DOHH2 (cell line): ENCODE data around the gene GUCA2B.

Source experiments
- H3F3A ChIP-seq: fragments of 200-600 bp; sonication (generic), shearing (Covaris generic); 2 replicates; pipeline ENCODE4 v1.6.0; 2016; ENCODE audit warnings: antibody characterized with exemption, mild to moderate bottlenecking; ENCODE audit not compliant: control insufficient read depth, insufficient read depth
- H3K27ac ChIP-seq: fragments of 200-600 bp; sonication (generic); 2 replicates; pipeline ENCODE4 v1.5.1; 2014; ENCODE audit warnings: low read depth, mild to moderate bottlenecking, low read length, moderate library complexity
- H3K27me3 ChIP-seq: fragments of 200-600 bp; sonication (generic); 2 replicates; pipeline ENCODE4 v1.6.1; 2014; ENCODE audit warnings: mild to moderate bottlenecking, low read length, mixed read lengths; ENCODE audit not compliant: control insufficient read depth
- H3K36me3 ChIP-seq: fragments of 200-600 bp; sonication (generic); 2 replicates; pipeline ENCODE4 v1.6.1; 2014; ENCODE audit warnings: mild to moderate bottlenecking, low read length, moderate library complexity, mixed read lengths; ENCODE audit not compliant: control insufficient read depth
- H3K4me1 ChIP-seq: fragments of 200-600 bp; sonication (generic); 2 replicates; pipeline ENCODE4 v1.6.1; 2014; ENCODE audit warnings: mild to moderate bottlenecking, low read length, mixed read lengths; ENCODE audit not compliant: control insufficient read depth
- H3K4me2 ChIP-seq: fragments of 200-600 bp; sonication (generic); 2 replicates; pipeline ENCODE4 v1.6.0; 2014; ENCODE audit warnings: mild to moderate bottlenecking, low read length, moderate library complexity
- H3K4me3 ChIP-seq: fragments of 200-600 bp; sonication (generic); 2 replicates; pipeline ENCODE4 v1.5.1; 2014; ENCODE audit warnings: mild to moderate bottlenecking, low read length, mixed read lengths
- H3K79me2 ChIP-seq: fragments of 200-600 bp; sonication (generic); 2 replicates; pipeline ENCODE4 v1.6.1; 2014; ENCODE audit warnings: mild to moderate bottlenecking, low read length, mixed read lengths; ENCODE audit not compliant: control insufficient read depth
- H3K9me2 ChIP-seq: fragments of 200-600 bp; sonication (generic); replicated peaks from 2 replicates; pipeline ENCODE4 v1.6.1; 2014; ENCODE audit warnings: mild to moderate bottlenecking, low read length, mixed read lengths; ENCODE audit not compliant: control insufficient read depth
- H3K9me3 ChIP-seq: fragments of 200-600 bp; sonication (generic); 2 replicates; pipeline ENCODE4 v1.6.1; 2014; ENCODE audit warnings: antibody characterized with exemption, low read length, mixed read lengths; ENCODE audit not compliant: control insufficient read depth, insufficient read depth
- H4K20me1 ChIP-seq: fragments of 200-600 bp; sonication (generic); 2 replicates; pipeline ENCODE4 v1.6.0; 2014; ENCODE audit warnings: low read depth, mild to moderate bottlenecking, antibody characterized with exemption, low read length, moderate library complexity; ENCODE audit not compliant: control insufficient read depth, insufficient read depth
- EZH2phosphoT487 ChIP-seq: fragments of 200-600 bp; sonication (generic); IDR thresholded peaks from 2 replicates; pipeline ENCODE4 v1.6.1; 2017; ENCODE audit warnings: borderline replicate concordance, mild to moderate bottlenecking, antibody characterized with exemption, low read length, moderate library complexity, mixed read lengths
- TF ChIP-seq, protein P1 (sequence below): fragments of 200-600 bp; sonication (generic); IDR thresholded peaks from one replicate; pipeline ENCODE4 v1.5.1; 2014; ENCODE audit warnings: antibody characterized with exemption, mild to moderate bottlenecking, low read depth, low read length; ENCODE audit not compliant: poor library complexity, severe bottlenecking

The GUCA2B gene

DNA sequence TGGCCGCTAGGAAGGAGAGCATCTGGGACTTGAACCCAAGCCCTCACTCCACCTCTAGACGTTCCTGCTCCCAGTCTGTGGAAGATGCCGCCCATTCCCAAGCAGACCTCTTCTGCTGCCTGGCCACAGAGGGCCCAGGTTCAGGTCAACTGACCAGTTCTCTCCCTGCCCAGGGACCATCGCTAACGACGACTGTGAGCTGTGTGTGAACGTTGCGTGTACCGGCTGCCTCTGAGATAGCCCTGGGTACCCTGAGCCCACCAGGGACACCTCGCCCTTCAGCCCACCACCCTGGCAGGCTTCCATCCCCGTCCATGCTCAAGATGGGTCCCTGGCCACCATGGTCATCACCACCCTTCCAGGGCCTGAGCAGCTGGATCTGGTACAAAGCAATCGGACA lies 2.2 kb downstream of the GUCA2B start:
- no peak for TF ChIP-seq EZH2phosphoT487
- TF ChIP-seq, protein P1, sequence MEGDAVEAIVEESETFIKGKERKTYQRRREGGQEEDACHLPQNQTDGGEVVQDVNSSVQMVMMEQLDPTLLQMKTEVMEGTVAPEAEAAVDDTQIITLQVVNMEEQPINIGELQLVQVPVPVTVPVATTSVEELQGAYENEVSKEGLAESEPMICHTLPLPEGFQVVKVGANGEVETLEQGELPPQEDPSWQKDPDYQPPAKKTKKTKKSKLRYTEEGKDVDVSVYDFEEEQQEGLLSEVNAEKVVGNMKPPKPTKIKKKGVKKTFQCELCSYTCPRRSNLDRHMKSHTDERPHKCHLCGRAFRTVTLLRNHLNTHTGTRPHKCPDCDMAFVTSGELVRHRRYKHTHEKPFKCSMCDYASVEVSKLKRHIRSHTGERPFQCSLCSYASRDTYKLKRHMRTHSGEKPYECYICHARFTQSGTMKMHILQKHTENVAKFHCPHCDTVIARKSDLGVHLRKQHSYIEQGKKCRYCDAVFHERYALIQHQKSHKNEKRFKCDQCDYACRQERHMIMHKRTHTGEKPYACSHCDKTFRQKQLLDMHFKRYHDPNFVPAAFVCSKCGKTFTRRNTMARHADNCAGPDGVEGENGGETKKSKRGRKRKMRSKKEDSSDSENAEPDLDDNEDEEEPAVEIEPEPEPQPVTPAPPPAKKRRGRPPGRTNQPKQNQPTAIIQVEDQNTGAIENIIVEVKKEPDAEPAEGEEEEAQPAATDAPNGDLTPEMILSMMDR, result no peak
- Histone ChIP-seq H3K36me3 (no peaks in the 10 kb centered on the region), H3K9me2 (no peaks in the 10 kb centered on the region), H3K27ac (no peak overlapping the region), H3K27me3 (peaks cover 3% of the 10 kb centered on the region), H3K4me2 (no peak overlapping the region), H3K4me1 (no peaks in the 10 kb centered on the region), H3K4me3 (no peak overlapping the region), H3F3A (no peaks in the 10 kb centered on the region), H4K20me1 (no peaks in the 10 kb centered on the region), H3K9me3 (0 out of 2 replicates have a peak, but pooled peaks cover under 1% of the 10 kb centered on the region), H3K79me2 (no peaks in the 10 kb centered on the region)

DNA sequence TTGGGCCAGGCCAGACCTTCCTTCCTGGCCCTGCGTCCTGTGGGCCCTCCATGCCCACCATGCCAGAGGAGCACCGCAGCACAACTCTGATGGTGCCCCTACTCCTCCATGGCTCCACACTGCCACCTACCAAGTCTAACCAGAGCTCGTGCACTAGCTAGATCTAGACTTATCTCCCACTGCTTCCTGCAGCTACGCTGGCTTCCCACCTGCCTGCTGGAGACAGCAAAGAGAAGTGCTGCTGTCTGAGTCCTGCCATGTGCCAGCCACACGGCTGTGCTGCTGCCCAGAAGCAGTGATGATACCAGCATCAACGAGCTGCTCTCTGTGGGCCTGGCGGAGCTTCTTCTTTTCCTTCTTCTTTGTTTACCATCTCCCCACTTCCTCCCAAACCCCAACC lies 4.5 kb downstream of the GUCA2B start:
- H3K4me3 ChIP-seq, result no peak overlapping the region

DNA sequence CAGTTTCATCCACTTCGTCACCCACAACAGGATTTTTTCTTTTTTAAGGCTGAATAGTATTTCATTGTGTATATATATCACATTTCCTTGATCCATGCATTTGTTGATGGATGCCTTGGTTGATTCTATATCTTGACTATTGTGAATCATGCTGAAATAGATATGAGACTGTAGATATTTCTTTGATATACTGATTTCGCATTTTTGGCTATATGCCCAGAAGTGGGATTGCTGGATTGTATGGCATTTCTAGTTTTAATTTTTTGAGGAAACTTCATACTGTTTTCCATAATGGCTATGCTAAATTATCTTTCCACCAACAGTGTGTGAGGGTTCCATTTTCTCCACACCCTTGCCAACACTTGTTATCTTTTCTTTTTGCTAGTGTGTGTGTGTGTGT lies 5.0 kb downstream of the GUCA2B start:
- Histone ChIP-seq H3K4me2 (no peak overlapping the region), H3F3A (no peaks in the 10 kb centered on the region), H3K4me1 (no peaks in the 10 kb centered on the region), H4K20me1 (no peaks in the 10 kb centered on the region), H3K36me3 (no peaks in the 10 kb centered on the region), H3K79me2 (no peaks in the 10 kb centered on the region), H3K9me2 (no peaks in the 10 kb centered on the region), H3K27me3 (peaks cover 7% of the 10 kb centered on the region), H3K9me3 (peaks cover 8% of the 10 kb centered on the region; the same call in 1 of the 2 replicates), H3K4me3 (no peak overlapping the region), H3K27ac (no peak overlapping the region)
- no peak for TF ChIP-seq EZH2phosphoT487
- TF ChIP-seq, protein P1, result no peak

More for the DNA sequence above, 4.5 kb downstream of the GUCA2B start:
- Histone ChIP-seq H3K9me2 (no peaks in the 10 kb centered on the region), H3K4me2 (no peak overlapping the region), H4K20me1 (no peaks in the 10 kb centered on the region), H3K36me3 (no peaks in the 10 kb centered on the region), H3K27ac (no peak overlapping the region), H3K9me3 (peaks cover 8% of the 10 kb centered on the region; the same call in 1 of the 2 replicates), H3K79me2 (no peaks in the 10 kb centered on the region), H3F3A (no peaks in the 10 kb centered on the region), H3K27me3 (peaks cover 7% of the 10 kb centered on the region), H3K4me1 (no peaks in the 10 kb centered on the region)
- TF ChIP-seq, protein P1, result no peak
- TF ChIP-seq EZH2phosphoT487, result no peak
